ENCODE results near the gene ADAT1.

ADAT1 gene

DNA sequence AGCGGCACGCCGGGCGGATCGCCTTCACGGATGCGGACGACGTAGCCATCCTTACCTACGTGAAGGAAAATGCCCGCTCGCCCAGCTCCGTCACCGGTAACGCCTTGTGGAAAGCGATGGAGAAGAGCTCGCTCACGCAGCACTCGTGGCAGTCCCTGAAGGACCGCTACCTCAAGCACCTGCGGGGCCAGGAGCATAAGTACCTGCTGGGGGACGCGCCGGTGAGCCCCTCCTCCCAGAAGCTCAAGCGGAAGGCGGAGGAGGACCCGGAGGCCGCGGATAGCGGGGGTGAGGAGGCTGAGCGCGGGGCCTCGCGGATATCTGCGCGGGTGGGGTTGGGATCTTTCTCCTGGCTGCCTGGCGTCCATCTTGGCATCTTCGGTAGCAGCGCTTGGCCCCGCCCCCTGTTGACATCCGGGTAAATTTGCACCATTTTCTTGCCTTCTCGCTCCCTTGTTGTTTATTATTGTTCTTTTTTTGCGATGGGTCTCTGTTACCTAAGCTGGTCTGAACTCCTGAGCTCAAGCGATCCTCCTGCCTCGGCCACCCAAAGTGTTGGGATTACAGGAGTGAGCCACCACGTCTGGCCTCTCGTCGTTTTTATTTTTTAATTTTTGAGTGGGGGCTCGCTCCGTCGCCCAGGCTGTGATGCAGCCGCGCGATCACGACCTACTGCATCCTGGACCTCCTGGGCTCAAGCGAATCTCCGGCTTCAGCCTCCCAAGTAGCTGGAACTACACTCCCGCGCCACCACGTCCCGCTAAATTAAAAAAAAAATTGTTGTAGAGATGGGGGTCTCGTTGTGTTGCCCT, 25.4 kb upstream of the ADAT1 start:
- no peak for DNase-seq (ENCODE audit: extremely low read depth, low read depth)

GRCh38 chr16:75647492-75648264, 24.6 kb upstream of the ADAT1 start, which contains the start of the genes KARS1 and TERF2IP:
Gene KARS1, minus strand, starts transcription at chr16:75647665. Its CDS starts 26 bp downstream, at chr16:75647639.
Gene TERF2IP, plus strand, starts transcription at chr16:75647773. Its CDS starts 110 bp downstream, at chr16:75647883.
- peak; percentile 72 for DNase-seq (ENCODE audit: extremely low read depth, low read depth)
- TF ChIP-seq CTCF (IDR thresholded peaks at IDR 0.05; ENCODE audit: low read depth, low read length), result no peak

More for the DNA sequence above, 25.4 kb upstream of the ADAT1 start:
- TF ChIP-seq CTCF (IDR thresholded peaks at IDR 0.05; ENCODE audit: low read depth, low read length), result no peak

DNA sequence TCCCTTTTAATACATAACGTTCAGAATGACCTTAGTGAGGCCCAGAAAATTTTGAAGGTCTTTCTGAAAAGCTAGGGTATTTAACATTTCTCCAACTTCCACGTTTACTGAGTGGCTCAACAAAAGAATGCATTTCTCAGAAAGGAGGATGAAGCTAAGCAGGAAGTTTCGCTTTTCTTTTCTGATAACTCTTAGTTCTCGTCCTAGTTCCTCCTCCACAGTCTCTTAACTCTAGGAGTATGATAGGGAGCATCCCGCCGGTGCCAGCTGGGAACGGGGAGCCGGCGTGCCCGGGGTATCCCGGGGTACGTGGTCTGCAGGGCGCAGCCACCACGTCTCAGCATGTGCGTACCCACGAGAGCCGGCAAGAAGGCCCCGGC, 24.0 kb upstream of the ADAT1 start:
- no peak for TF ChIP-seq CTCF (IDR thresholded peaks at IDR 0.05; ENCODE audit: low read depth, low read length)
- DNase-seq (ENCODE audit: extremely low read depth, low read depth), result no peak

- DNase-seq (ENCODE audit: extremely low read depth, low read depth), result no peak
- TF ChIP-seq CTCF (IDR thresholded peaks at IDR 0.05; ENCODE audit: low read depth, low read length), result no peak
Measured at GRCh38 chr16:75644240-75645012, 21.3 kb upstream of the ADAT1 start.

GRCh38 chr16:75640598-75640997, 17.5 kb upstream of the ADAT1 start:
- TF ChIP-seq CTCF (IDR thresholded peaks at IDR 0.05; ENCODE audit: low read depth, low read length), result no peak
- no peak for DNase-seq (ENCODE audit: extremely low read depth, low read depth)

DNA sequence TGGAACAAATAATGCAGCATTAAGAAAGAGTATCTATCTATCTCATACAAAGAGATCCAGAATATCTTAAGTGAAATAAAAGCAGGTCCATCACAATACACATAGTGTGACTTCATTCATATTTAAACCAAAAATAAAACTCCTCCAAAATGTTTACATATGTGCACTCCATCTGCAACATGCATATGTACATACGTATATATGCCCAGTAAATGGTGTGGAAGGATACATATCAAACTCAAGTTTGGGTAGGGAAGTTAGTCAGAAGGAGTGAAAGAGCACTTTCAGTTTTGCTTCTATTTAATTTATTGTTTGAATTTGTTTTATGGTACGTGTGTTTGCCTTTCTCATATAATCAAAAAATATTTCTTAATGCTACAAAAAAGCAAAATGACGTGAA, 12.0 kb upstream of the ADAT1 start:
- no peak for TF ChIP-seq CTCF (IDR thresholded peaks at IDR 0.05; ENCODE audit: low read depth, low read length)

More for the DNA sequence above, 12.0 kb upstream of the ADAT1 start:
- DNase-seq (ENCODE audit: extremely low read depth, low read depth), result no peak

Measured in AG09319 (cell line).